SIG-M5 treated with dmso at 0.1 percent for 504 hours (cell line): ENCODE results near the gene FLRT2.

Source experiments
- DNase-seq: peaks from one replicate; lab custom pipeline; 2025; ENCODE audit not compliant: unreplicated experiment; lab: John Stamatoyannopoulos, UW

The FLRT2 gene, protein sequence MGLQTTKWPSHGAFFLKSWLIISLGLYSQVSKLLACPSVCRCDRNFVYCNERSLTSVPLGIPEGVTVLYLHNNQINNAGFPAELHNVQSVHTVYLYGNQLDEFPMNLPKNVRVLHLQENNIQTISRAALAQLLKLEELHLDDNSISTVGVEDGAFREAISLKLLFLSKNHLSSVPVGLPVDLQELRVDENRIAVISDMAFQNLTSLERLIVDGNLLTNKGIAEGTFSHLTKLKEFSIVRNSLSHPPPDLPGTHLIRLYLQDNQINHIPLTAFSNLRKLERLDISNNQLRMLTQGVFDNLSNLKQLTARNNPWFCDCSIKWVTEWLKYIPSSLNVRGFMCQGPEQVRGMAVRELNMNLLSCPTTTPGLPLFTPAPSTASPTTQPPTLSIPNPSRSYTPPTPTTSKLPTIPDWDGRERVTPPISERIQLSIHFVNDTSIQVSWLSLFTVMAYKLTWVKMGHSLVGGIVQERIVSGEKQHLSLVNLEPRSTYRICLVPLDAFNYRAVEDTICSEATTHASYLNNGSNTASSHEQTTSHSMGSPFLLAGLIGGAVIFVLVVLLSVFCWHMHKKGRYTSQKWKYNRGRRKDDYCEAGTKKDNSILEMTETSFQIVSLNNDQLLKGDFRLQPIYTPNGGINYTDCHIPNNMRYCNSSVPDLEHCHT

DNA sequence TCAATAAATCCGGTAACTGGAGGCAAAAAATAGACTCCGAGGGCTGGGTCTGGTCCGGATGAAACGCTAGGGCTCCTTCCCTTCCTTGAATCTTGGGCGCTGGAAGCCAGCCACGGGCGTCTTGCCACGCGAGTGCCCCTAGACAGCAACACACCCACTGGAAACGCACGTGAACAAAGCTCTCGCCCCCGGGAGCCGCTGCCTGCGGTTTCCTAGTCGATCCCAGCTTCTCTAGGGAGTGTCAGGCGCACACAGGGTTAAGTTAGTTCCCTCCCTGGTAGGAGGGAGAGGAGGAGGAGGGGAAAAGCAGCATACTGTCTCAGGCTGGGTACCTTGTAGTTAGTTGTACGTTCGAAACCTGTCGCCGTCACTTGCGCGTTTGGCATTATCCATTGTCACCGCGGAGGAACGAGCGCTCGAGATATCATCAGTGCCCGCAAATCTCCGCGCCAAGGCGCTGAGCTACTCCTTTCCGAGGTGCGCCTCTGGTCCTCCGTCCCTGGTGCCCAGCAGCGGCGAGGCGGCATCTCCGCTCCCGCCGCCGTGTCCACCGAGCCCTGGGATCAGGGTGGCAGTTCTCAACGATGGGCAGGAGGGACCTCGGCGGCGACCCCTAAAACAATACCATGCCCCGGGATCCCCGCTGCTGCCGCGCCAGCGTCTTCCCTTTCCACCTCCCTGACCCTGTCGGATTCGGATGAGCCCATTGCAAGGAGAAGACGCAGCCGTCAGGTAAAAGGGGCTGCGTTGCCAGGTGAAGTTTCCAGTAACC, at the start of gene FLRT2:
TSS of gene FLRT2 (plus strand) at position 342 of the 772 bp plus-strand sequence. CDS start 91,371 bp downstream, outside the sequence.
- DNase-seq, result no peak

DNA sequence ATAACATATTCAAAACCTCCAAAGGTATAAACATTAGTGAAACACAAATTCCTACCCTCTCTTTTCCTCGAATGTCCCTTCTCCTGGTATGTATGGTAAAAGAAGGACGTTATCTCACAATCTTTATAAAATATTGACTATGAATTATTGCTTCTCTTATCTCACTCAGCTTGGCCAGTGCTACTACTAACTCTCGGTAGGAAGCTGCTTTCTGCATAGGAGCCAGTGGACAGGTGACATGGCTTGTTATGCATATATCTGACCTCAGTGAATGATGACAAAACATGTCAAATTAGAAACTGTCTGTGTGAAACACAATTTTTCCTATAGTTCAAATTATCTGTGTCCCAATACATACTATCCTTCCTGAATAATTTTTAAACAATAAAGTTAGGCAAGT, 48.5 kb upstream of the FLRT2 start:
- no peak for DNase-seq

DNA sequence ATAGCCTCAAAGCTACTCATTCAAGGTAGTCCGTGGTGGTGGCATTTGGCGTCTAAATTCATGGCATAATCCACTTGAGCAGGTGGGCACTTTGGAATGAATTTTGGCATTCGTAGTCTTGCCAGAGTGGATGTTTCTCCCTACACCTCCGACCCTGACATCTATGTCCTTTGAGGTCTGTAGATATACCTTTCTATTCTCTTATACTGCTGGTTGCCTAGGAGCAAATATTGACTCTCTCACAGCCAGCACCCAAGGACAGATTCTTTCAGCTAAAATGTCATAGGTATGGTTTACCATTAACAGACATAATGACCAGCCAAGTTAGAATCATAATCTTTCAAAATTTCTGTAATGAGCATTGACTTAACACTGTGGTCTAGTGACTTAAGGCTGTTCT, 47.4 kb upstream of the FLRT2 start:
- DNase-seq, result no peak

DNA sequence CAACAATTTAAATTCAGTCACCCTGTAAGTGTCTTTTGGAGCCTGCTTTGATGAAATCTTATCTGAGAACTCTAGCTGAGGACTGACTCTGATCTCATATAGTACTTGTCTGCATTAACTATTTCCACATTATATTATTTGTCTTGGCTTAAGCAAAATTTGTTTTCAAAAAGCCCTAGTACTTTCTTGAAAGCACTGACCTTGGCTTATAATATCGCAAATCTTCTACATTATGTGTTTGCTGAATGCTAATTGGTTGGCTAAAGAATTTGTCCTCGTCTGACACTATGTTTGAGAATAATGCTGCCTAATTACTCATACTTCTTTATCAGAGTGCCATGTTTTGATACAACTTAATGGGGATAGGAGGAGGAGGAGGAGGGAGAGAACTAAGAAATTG, 46.9 kb upstream of the FLRT2 start:
- no peak for DNase-seq

DNA sequence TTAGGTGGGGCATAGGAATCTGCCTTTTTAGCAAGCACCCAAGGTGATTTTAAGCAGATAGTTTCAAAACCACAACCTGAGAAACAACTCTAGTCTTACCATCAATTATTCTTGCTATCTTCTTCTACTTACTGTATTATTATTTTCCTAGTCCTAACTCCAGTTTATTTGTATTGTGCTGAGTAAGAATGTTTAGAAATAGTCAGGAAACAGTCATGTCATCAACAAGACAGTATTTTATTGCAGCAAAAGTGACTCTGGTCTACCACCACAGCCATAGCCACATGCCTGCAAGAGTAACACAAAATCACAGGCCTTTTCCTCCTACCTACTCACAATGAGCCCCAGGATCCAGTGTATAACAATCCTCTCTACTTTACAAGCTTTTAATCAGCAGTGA, 46.3 kb upstream of the FLRT2 start:
- no peak for DNase-seq

DNA sequence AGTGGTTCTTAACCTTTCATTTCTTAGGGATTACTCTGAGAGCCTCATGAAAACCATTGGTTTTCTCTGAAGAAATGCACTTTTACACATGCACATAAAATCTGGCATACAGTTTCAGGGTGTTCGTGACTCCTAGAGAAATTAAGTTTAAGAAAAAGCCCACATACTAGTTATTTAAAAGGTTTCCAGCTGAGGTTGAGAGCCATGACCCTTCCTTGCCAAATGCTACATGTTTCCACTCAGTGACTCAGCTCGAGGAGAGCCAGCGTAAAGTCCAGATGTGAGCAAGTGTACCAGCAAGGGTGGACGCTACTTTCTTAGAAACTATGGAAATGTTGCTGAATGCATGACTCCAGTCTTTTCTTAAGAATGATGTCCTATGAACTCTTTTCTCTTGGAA, 42.7 kb upstream of the FLRT2 start:
- no peak for DNase-seq

DNA sequence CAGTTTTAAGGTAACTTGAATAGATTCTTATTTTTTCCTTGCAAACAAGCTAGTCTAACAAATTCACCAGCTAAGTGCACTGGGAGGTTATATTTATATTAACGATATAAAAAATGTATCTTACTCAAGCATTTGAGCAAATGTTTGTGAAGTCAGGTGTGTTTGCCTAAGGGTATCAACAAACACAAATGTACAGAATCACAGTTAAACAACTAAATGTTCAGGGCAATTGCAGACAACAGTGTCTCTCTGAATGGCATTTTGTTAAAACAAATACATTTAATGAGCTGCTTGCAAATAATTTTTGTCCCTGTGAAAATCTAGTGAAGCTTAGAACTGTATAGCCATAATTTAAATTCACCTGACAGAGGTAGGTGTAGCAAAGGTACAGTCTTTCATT, 28.2 kb upstream of the FLRT2 start:
- DNase-seq, result no peak

DNA sequence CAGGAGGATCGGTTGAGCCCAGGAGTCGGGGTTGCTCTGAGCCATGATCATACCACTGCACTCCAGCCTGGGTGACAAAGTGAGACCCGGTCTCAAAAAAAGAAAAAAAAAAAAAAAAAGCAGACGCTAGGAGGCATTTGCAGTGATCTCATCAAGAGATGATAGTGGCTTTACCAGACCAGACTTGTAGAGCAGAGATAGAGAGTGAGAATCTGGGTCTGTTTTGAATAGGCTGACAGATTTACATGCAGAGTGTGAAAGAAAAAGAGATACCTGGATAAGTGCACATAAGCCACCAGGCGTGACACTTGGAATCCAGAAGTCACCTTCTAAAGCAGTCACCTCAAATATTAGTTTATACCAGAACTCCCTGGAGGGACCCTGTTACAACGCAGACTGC, 21.1 kb upstream of the FLRT2 start:
- no peak for DNase-seq

DNA sequence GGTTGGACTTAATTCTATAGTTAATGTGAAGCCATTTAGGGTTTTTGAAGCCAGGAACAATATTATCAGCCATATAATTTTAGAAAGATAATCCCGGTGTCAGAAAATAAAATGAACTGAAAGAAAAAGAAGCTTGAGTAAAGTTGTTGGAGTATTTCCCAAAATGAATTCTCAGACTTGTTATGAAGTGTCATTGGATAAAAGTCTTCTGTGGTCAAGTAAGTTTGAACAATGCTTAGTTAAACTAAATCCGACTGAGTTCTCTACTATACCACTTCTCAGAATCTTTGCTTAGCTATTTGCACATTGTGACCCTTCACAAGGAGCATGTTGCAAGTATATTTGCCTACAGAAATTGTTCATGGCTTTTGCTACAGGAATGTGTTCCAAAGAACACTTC, 17.5 kb upstream of the FLRT2 start:
- no peak for DNase-seq

DNA sequence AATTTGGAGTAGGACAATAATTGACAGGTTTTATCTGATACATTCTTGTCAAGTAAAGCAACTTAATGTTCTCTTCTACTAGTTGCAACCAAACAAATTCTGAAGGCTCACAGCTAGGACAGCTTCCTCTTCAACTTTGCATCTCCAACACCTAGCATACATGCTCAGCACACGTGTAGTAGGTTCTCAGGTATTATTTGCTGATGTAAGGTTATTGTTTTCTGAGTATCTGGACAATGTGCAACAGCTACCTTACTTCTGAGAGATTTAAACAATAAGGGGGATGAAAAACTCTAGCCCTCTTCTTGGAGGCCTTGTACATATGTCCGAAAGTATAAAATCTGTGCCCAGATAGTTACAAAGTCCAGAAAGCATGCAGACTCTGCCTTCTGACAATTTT, 15.5 kb upstream of the FLRT2 start:
- DNase-seq, result no peak

DNA sequence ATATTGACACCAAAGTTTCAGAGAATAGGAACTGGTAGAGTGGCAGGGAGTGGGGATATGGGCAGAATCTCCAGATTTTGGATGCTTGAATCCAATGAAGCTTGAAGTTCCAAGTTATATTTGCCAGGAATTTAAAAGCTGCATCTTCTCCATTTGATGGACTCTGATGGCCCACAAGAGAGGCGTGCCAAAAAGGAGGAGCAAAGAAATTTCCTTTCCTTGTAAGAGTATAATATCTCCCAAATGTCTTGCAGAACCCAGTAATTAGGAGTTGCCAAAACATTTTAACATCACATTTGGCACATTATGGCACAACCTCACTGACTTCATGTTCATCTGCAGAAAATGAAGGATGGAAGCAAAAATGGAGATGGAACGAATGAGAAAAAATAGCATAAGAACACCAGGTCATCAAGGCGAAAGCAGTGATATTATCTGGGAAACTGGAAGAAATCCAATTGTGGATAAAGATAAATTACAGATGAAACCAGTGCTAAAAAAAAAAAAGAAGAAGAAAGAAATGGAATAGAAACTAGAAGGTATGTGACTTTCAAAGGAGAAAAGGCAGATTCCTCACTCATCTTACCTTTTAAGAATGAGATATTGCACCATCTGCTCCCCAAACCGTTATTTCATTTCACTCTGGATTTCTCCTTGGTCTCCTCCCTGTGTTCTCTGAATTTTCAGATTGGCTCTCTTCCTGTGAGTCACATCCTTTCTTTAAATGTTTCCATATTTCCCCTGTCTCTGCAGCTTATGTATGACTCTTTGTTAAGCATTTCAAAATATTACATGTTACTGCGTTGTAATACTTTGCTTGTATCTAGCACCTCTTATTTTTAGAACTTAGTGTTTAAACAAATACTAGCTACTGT, 13.5 kb upstream of the FLRT2 start:
- peak; percentile 48 for DNase-seq

DNA sequence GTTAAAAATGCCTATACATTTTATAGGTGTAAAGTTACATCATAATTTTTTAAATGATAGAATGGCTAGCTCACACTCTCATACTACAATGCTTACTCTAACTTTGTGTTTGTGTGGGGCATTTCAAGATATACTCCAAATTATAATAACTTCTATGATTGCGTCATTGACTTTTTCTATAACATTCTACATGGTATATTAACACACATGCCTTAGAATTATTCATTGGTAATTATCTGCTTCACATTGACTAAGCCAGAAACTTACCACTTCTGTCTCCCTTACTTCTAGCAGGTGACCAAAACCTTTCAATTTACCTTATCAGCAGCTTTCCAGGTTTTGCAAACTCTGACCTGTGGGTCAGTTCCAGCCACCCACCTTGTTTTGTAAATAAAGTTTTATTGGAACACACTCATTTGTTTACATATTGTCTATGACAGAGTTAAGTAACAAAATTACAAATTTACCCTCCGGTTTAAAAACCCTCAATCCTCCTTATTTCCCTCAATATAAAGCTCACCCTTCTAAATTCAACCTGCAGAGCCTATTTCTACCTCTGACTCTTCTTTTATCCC, 12.7 kb upstream of the FLRT2 start:
- DNase-seq, result no peak

DNA sequence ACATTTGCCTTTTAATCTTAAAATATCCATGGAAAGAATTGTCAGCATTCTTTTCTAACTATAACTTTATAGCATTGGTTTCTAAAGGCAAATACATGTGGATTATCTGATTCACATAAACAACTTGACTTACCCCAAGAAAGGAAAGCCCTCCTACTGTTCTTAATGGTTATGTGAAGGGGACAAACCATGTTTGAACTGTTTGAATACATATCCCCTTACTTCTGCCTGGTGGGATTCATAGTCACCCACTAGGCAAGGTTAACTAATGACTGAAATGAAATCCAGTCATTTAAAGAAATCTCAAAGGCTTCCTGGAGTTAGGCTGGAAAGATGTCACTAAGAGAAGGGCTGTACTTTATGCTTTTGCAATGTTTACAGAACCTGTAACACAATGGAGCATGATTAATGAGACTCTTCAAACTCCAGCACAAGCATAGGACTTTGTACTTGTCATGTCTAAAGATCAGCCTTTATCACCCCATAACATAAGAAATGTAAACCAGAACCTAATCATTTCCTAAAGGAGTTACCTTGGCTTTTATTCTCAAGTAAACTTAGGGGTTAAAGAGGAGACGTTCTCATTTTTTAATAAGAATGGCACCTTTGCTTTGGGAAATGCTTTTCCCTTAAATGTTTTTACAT, 10.2 kb upstream of the FLRT2 start:
- no peak for DNase-seq

DNA sequence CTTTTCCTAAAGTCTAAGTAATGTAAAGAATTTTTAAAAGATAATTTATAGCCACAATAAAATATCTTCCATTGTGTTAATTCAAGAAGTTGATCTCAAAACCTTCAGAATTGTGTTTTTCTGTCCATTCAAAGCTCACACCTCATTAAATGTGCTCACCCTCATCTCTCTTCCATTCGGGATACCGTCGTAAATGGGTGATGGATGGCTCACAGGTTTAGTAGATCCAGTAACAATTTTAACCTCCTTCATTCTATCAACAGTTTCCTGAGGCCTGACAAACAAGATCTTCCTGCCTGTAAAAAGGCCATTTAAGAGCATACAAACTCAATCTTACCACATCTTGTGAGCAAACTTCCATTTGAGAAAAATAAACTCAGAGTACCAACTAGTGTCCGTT, 9.4 kb upstream of the FLRT2 start:
- DNase-seq, result no peak

DNA sequence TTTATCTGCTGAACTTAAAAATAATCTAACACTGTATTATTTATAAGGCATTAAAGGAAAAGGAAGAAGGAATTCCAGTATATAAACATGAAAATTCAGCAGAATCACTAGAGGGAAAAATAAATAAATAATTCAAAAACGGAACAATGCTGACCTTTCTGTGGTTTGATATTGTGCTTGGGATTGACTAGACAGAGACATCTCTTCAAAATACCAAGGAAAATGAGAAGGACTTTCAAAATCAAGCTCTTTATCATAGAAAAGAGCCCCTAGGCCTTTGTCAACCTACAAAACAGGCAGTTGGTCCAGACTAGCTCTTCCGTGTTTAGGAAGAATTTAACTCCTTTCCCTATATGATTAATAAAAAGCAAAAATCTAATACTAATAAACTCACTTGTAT, 6.3 kb upstream of the FLRT2 start:
- no peak for DNase-seq

DNA sequence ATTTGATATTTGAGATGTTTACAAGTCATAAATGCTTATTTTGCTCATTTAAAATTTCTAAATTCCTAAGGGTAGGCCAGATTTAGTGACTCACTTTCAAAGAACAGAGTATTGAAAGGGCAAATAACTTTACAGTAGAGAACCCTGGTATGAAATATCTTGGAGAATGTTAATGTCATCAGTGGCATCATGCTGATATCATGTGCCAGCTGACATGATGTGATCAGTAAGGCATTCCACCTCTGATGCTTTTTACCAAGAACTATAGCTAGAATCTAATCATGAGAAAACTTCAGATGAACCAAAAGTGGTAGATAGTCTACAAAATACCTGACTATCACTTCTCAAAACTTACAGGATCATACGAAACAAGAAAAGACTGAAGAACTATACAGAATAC, 2.9 kb upstream of the FLRT2 start:
- no peak for DNase-seq

DNA sequence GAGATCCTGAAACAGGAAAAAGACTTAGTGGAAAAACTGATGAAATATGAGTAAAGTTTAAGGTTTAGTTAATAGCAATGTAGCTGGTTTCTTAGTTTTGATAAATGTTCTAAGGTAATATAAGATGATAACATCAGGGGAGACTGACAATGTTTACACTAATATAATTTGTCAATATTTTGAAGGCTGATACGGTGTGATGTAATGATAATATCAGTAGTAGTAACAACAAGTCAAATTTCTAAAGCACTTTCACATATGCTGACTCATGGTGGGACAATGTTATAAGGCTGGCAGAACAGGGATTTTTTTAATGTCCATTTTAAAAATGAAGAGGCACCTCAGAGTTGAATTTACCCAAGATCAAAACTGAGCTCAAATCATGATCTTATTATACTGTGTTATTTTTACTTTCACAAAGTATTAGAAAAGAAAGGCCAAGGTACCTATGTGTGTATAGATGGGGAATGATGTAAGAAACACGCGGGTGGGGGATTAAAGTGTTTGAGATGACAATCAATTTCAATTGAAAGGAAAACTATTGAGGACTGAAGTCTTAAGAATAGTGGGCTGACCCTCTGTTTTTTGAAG, 2.4 kb upstream of the FLRT2 start:
- DNase-seq, result no peak

DNA sequence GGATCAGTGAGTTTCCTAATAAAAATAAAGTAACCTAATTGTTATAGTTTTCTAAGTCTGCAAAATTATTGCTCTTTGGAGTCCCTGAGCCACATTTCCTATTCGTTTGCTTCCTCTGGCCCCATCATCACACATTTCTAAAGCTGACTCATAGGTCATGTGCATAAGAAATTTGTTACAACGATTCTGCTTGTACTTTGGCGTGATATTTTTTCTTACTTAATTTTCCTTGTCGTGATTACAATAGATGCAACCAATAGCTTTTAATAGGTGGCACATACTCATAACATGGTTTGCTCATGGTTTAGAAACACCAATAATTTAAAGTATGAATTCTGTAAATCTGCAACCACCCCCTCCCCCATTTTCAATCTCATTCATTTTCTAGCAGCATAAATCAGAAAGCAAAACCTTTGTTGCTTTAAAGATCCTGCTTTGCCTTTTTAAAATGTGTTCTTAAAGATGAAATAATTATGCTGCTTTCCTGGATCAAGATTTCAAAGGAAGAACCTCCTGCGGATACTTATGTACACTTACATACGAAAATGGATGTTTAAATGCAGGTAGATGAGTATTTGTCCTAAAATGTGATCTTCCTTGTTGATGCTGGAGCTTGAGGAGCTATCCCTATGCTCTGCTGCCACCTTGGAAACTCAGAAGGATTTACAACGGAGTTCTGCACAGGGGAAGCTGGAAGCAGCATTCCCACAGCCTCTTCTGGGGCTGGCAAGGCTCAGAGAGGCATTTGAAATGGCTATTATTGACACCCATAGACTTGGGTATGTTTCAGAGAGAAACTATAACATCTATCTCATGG, 1.7 kb upstream of the FLRT2 start:
- DNase-seq, result peak; percentile 5
